Suprapubic skin (tissue), 3 donors: ENCODE results near the gene CYBC1.

Source experiments
- POLR2A ChIP-seq, 2 donors: fragments of 450-650 bp; IDR thresholded peaks; one replicate each; pipeline ENCODE4 v1.6.1; 2017; ENCODE audit warnings: antibody characterized with exemption in 2 of 2, mild to moderate bottlenecking in 2 of 2, moderate library complexity in 2 of 2
- TF ChIP-seq, protein P1 (sequence below), 2 donors: fragments of 200-600 bp in 1 of 2; fragments of 450-650 bp in 1 of 2; sonication (generic) in 1 of 2; IDR thresholded peaks; one replicate each; pipeline ENCODE4 v1.5.1; 2016 to 2019; ENCODE audit warnings: antibody characterized with exemption in 2 of 2, mild to moderate bottlenecking in 1 of 2, moderate library complexity in 1 of 2

DNA sequence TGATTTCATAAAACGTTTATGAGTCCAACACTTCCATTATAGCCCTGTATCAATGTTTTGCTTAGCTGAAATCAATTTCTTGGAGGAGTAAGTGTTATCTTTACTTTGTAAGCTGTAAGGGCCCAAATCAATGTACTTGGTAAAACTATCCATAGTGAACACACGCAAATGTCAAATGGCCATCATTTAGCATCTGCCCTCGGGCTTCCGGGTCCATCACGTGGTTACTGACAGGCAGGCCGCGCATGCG is 7.3 kb upstream of the CYBC1 start:
- TF ChIP-seq, protein P1, sequence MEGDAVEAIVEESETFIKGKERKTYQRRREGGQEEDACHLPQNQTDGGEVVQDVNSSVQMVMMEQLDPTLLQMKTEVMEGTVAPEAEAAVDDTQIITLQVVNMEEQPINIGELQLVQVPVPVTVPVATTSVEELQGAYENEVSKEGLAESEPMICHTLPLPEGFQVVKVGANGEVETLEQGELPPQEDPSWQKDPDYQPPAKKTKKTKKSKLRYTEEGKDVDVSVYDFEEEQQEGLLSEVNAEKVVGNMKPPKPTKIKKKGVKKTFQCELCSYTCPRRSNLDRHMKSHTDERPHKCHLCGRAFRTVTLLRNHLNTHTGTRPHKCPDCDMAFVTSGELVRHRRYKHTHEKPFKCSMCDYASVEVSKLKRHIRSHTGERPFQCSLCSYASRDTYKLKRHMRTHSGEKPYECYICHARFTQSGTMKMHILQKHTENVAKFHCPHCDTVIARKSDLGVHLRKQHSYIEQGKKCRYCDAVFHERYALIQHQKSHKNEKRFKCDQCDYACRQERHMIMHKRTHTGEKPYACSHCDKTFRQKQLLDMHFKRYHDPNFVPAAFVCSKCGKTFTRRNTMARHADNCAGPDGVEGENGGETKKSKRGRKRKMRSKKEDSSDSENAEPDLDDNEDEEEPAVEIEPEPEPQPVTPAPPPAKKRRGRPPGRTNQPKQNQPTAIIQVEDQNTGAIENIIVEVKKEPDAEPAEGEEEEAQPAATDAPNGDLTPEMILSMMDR (IDR thresholded peaks at IDR 0.05), result no peak
- no peak for TF ChIP-seq POLR2A (IDR thresholded peaks at IDR 0.05)
